ENCODE measurements around the gene MTAP. TPM values are rescaled to one million over a fixed set of nuclear protein-coding genes. Genes with fewer than 3 reads are reported as not detected.
A peak's percentile ranks its signal among the peaks of the same experiment; 100 is the strongest.

The MTAP gene
- total RNA-seq, 1 donor from 2014 or later: 90.0 TPM

- peaks cover 77% of the 10 kb centered on the region for H3K36me3 Mint-ChIP-seq
- H3K4me1 Mint-ChIP-seq: no peaks in the 10 kb centered on the region
- no peak overlapping the region for H3K27ac Mint-ChIP-seq
- H3K9me3 Mint-ChIP-seq: peaks cover 29% of the 10 kb centered on the region
- no peak for DNase-seq (ENCODE audit: low spot score in 2 of 2, unreplicated experiment in 2 of 2)
- no peaks in the 10 kb centered on the region for H3K27me3 Mint-ChIP-seq (ENCODE audit: low read depth)
- no peak for TF ChIP-seq CTCF (IDR thresholded peaks at IDR 0.05; ENCODE audit: unreplicated experiment)
- no peak overlapping the region for H3K4me3 Mint-ChIP-seq
Measured at GRCh38 chr9:21825637-21826036, 23.2 kb downstream of the MTAP start.

- no peak for TF ChIP-seq CTCF (IDR thresholded peaks at IDR 0.05; ENCODE audit: unreplicated experiment)
- no peaks in the 10 kb centered on the region for H3K27me3 Mint-ChIP-seq (ENCODE audit: low read depth)
- peaks cover 68% of the 10 kb centered on the region for H3K36me3 Mint-ChIP-seq
- H3K9me3 Mint-ChIP-seq: peaks cover 8% of the 10 kb centered on the region
- H3K4me3 Mint-ChIP-seq: no peak overlapping the region
- no peaks in the 10 kb centered on the region for H3K4me1 Mint-ChIP-seq
- no peak overlapping the region for H3K27ac Mint-ChIP-seq
- DNase-seq (ENCODE audit: low spot score in 2 of 2, unreplicated experiment in 2 of 2): no peak
Measured at GRCh38 chr9:21828853-21829410, 26.5 kb downstream of the MTAP start.

- no peaks in the 10 kb centered on the region for H3K4me1 Mint-ChIP-seq
- no peak for TF ChIP-seq CTCF (IDR thresholded peaks at IDR 0.05; ENCODE audit: unreplicated experiment)
- no peak for DNase-seq (ENCODE audit: low spot score in 2 of 2, unreplicated experiment in 2 of 2)
Measured at GRCh38 chr9:21830589-21830988, 28.2 kb downstream of the MTAP start.

GRCh38 chr9:21831841-21832509 lies 29.5 kb downstream of the MTAP start:
- DNase-seq (ENCODE audit: low spot score in 2 of 2, unreplicated experiment in 2 of 2): no peak
- Mint-ChIP-seq H3K27ac (peak overlapping the region; percentile 60), H3K36me3 (peaks cover 66% of the 10 kb centered on the region), H3K4me1 (peaks cover 6% of the 10 kb centered on the region), H3K27me3 (ENCODE audit: low read depth) (no peaks in the 10 kb centered on the region), H3K4me3 (no peak overlapping the region), H3K9me3 (no peaks in the 10 kb centered on the region)
- no peak for TF ChIP-seq CTCF (IDR thresholded peaks at IDR 0.05; ENCODE audit: unreplicated experiment)

More at GRCh38 chr9:21830589-21830988, 28.2 kb downstream of the MTAP start:
- H3K4me3 Mint-ChIP-seq: no peak overlapping the region
- H3K36me3 Mint-ChIP-seq: peaks cover 64% of the 10 kb centered on the region
- no peaks in the 10 kb centered on the region for H3K27me3 Mint-ChIP-seq (ENCODE audit: low read depth)
- H3K9me3 Mint-ChIP-seq: peaks cover under 1% of the 10 kb centered on the region
- no peak overlapping the region for H3K27ac Mint-ChIP-seq

GRCh38 chr9:21833090-21833801 lies 30.8 kb downstream of the MTAP start:
- DNase-seq (ENCODE audit: low spot score in 2 of 2, unreplicated experiment in 2 of 2): no peak
- Mint-ChIP-seq H3K4me3 (no peak overlapping the region), H3K36me3 (peaks cover 70% of the 10 kb centered on the region), H3K27ac (no peak overlapping the region), H3K4me1 (peaks cover 6% of the 10 kb centered on the region), H3K9me3 (no peaks in the 10 kb centered on the region), H3K27me3 (ENCODE audit: low read depth) (no peaks in the 10 kb centered on the region)
- TF ChIP-seq CTCF (IDR thresholded peaks at IDR 0.05; ENCODE audit: unreplicated experiment): no peak

Data from mesothelial cell of epicardium (in vitro differentiated cells).